ENCODE results near the gene RAPGEF1. TPM values are rescaled to one million over a fixed set of nuclear protein-coding genes. Genes with fewer than 3 reads are reported as not detected.

The RAPGEF1 gene
- total RNA-seq, 1 donor from 2014 or later: 33.3 TPM

DNA sequence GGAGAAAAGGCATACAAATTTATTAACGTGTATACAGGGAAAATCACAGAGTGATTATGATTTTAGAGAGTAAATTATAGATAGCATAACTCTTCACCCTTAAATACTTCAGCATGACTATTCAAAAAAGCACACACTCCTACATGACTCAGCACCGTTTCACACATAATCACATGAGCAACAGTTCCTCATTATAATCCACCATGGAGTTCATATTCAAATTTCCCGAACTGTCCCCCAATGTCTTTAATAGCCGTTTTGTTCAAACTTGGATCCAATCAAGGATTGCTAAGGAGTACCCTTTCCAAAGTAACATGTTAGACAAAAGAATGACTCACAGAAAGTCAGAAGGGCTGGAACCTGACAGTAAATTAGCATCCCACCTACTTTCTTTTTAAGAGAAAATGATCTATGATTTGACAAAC is 32.1 kb downstream of the RAPGEF1 start:
- Mint-ChIP-seq H3K27ac (no peak overlapping the region), H3K36me3 (no peaks in the 10 kb centered on the region), H3K27me3 (ENCODE audit: insufficient read depth, low read depth) (no peaks in the 10 kb centered on the region), H3K9me3 (no peaks in the 10 kb centered on the region), H3K4me1 (peaks cover 36% of the 10 kb centered on the region), H3K4me3 (no peak overlapping the region)
- DNase-seq (ENCODE audit: low spot score): no peak
- H3K4me3 ChIP-seq: no peak overlapping the region
- H2AFZ ChIP-seq (replicated peaks): no peak overlapping the region
- H3K9ac ChIP-seq: no peak overlapping the region
- H3F3A ChIP-seq (ENCODE audit: low read depth): peaks cover 9% of the 10 kb centered on the region
- no peak overlapping the region for H3K4me2 ChIP-seq
- no peaks in the 10 kb centered on the region for H3K9me3 ChIP-seq (ENCODE audit: low read depth)
- H3K27me3 ChIP-seq: no peaks in the 10 kb centered on the region
- no peak for TF ChIP-seq EZH2phosphoT487 (IDR thresholded peaks at IDR 0.05)
- TF ChIP-seq, protein P1, sequence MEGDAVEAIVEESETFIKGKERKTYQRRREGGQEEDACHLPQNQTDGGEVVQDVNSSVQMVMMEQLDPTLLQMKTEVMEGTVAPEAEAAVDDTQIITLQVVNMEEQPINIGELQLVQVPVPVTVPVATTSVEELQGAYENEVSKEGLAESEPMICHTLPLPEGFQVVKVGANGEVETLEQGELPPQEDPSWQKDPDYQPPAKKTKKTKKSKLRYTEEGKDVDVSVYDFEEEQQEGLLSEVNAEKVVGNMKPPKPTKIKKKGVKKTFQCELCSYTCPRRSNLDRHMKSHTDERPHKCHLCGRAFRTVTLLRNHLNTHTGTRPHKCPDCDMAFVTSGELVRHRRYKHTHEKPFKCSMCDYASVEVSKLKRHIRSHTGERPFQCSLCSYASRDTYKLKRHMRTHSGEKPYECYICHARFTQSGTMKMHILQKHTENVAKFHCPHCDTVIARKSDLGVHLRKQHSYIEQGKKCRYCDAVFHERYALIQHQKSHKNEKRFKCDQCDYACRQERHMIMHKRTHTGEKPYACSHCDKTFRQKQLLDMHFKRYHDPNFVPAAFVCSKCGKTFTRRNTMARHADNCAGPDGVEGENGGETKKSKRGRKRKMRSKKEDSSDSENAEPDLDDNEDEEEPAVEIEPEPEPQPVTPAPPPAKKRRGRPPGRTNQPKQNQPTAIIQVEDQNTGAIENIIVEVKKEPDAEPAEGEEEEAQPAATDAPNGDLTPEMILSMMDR (IDR thresholded peaks at IDR 0.05): no peak
- TF ChIP-seq EZH2 (IDR thresholded peaks at IDR 0.05): no peak
- peaks cover 24% of the 10 kb centered on the region for H3K4me1 ChIP-seq
- no peak overlapping the region for H3K27ac ChIP-seq
- H4K20me1 ChIP-seq (ENCODE audit: low read depth): peaks cover 49% of the 10 kb centered on the region
- peaks cover 71% of the 10 kb centered on the region for H3K79me2 ChIP-seq (ENCODE audit: low read depth)
- no peaks in the 10 kb centered on the region for H3K36me3 ChIP-seq

DNA sequence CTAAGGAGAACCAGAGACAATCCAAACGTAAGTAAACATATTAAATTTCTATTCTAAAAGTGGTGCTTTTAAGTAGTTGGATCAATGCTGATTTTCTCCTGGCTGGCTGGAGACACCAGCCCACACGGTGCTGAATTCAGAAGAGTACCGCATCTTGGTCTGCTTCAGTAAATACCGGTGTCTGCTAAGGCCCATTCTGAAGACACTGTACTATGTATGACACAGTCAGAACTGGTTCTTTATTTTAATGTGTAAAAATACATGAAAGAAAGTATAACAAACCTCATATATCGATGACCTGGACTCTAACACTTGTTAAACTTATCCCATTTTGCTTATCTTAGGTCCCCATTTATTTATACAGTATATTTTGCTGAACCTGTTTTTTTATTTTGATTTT is 32.8 kb downstream of the RAPGEF1 start:
- TF ChIP-seq, protein P1 (IDR thresholded peaks at IDR 0.05): no peak
- TF ChIP-seq EZH2phosphoT487 (IDR thresholded peaks at IDR 0.05) (no peak), EZH2 (IDR thresholded peaks at IDR 0.05) (no peak)
- Mint-ChIP-seq H3K36me3 (no peaks in the 10 kb centered on the region), H3K9me3 (no peaks in the 10 kb centered on the region), H3K27me3 (ENCODE audit: insufficient read depth, low read depth) (no peaks in the 10 kb centered on the region), H3K4me3 (no peak overlapping the region), H3K27ac (no peak overlapping the region), H3K4me1 (peaks cover 36% of the 10 kb centered on the region)
- H3K27me3 ChIP-seq: no peaks in the 10 kb centered on the region
- H3K36me3 ChIP-seq: no peaks in the 10 kb centered on the region
- H3K9me3 ChIP-seq (ENCODE audit: low read depth): no peaks in the 10 kb centered on the region
- H3K79me2 ChIP-seq (ENCODE audit: low read depth): peaks cover 68% of the 10 kb centered on the region
- no peak overlapping the region for H3K4me3 ChIP-seq
- no peak overlapping the region for H3K9ac ChIP-seq
- H3K4me1 ChIP-seq: peaks cover 18% of the 10 kb centered on the region
- H2AFZ ChIP-seq (replicated peaks): no peak overlapping the region
- peaks cover 49% of the 10 kb centered on the region for H4K20me1 ChIP-seq (ENCODE audit: low read depth)
- no peak for DNase-seq (ENCODE audit: low spot score)
- H3K27ac ChIP-seq: no peak overlapping the region
- H3F3A ChIP-seq (ENCODE audit: low read depth): peaks cover 9% of the 10 kb centered on the region
- H3K4me2 ChIP-seq: no peak overlapping the region

DNA sequence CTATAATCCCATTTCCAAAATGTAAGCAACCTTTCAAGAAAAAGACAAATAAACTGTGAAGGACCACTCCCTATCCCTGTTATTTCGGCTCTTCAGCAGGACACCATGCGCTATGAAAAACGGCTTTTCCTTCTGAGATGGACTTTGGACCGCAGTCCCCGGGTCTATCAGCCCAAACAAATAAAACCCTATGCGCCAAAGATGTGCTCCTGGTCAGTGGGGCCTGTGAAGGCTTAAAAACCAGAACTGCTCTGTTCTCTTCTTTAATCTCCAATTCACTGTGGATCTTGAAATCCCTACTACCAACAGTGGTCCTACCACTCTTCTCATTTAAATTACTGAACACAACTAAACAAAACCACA is 33.3 kb downstream of the RAPGEF1 start:
- no peak overlapping the region for H3K4me3 ChIP-seq
- TF ChIP-seq EZH2phosphoT487 (IDR thresholded peaks at IDR 0.05) (no peak), EZH2 (IDR thresholded peaks at IDR 0.05) (no peak)
- TF ChIP-seq, protein P1 (IDR thresholded peaks at IDR 0.05): no peak

More for the DNA sequence above, 33.3 kb downstream of the RAPGEF1 start:
- no peak overlapping the region for H3K9ac ChIP-seq
- no peak for DNase-seq (ENCODE audit: low spot score)
- peaks cover 9% of the 10 kb centered on the region for H3F3A ChIP-seq (ENCODE audit: low read depth)
- H3K27me3 Mint-ChIP-seq (ENCODE audit: insufficient read depth, low read depth): no peaks in the 10 kb centered on the region
- no peak overlapping the region for H2AFZ ChIP-seq (replicated peaks)
- no peak overlapping the region for H3K4me2 ChIP-seq
- H3K36me3 ChIP-seq: no peaks in the 10 kb centered on the region
- peaks cover 36% of the 10 kb centered on the region for H3K4me1 Mint-ChIP-seq
- H3K4me1 ChIP-seq: peaks cover 17% of the 10 kb centered on the region
- H3K4me3 Mint-ChIP-seq: no peak overlapping the region
- H4K20me1 ChIP-seq (ENCODE audit: low read depth): peaks cover 49% of the 10 kb centered on the region
- no peak overlapping the region for H3K27ac ChIP-seq
- H3K36me3 Mint-ChIP-seq: no peaks in the 10 kb centered on the region
- no peaks in the 10 kb centered on the region for H3K9me3 ChIP-seq (ENCODE audit: low read depth)
- no peaks in the 10 kb centered on the region for H3K9me3 Mint-ChIP-seq
- no peak overlapping the region for H3K27ac Mint-ChIP-seq
- H3K79me2 ChIP-seq (ENCODE audit: low read depth): peaks cover 68% of the 10 kb centered on the region
- no peaks in the 10 kb centered on the region for H3K27me3 ChIP-seq
